NCI-H1417 treated with DMSO at 0.1 percent for 48 hours (cell line): ENCODE results near the gene TRIM14.
A peak's percentile ranks its signal among the peaks of the same experiment; 100 is the strongest.
"Not testable (repeated sequence)": the region's sequence is repeated elsewhere in the genome, so short reads cannot be mapped to it uniquely, and the experiment has no call there.

Experiments used
- DNase-seq: peaks from one replicate; lab custom pipeline; 2025; lab: John Stamatoyannopoulos, UW

The TRIM14 gene

GRCh38 chr9:98140503-98140902, 21.5 kb upstream of the TRIM14 start:
- no peak for DNase-seq

- DNase-seq: no peak
Observed at GRCh38 chr9:98136489-98136888, 17.5 kb upstream of the TRIM14 start.

- DNase-seq: no peak
Observed at GRCh38 chr9:98135938-98136337, 16.9 kb upstream of the TRIM14 start.

GRCh38 chr9:98135558-98135934, 16.5 kb upstream of the TRIM14 start:
- DNase-seq: no peak

GRCh38 chr9:98134702-98135557, 15.9 kb upstream of the TRIM14 start:
- no peak for DNase-seq

GRCh38 chr9:98132806-98133631, 14.0 kb upstream of the TRIM14 start:
- peak; percentile 94 for DNase-seq

- DNase-seq: no peak
Observed at GRCh38 chr9:98132158-98132557, 13.1 kb upstream of the TRIM14 start.

- DNase-seq: no peak
Observed at GRCh38 chr9:98130576-98131228, 11.7 kb upstream of the TRIM14 start.

- DNase-seq: not testable (repeated sequence)
Observed at GRCh38 chr9:98130060-98130459, 11.0 kb upstream of the TRIM14 start.

GRCh38 chr9:98129451-98129881, 10.4 kb upstream of the TRIM14 start:
- DNase-seq: no peak

GRCh38 chr9:98128316-98128715, 9.3 kb upstream of the TRIM14 start:
- no peak for DNase-seq

GRCh38 chr9:98127226-98127625, 8.2 kb upstream of the TRIM14 start:
- no peak for DNase-seq

- no peak for DNase-seq
Observed at GRCh38 chr9:98124637-98125426, 5.8 kb upstream of the TRIM14 start.

- not testable (repeated sequence) for DNase-seq
Observed at GRCh38 chr9:98124091-98124490, 5.1 kb upstream of the TRIM14 start.

- no peak for DNase-seq
Observed at GRCh38 chr9:98121058-98121457, 2.0 kb upstream of the TRIM14 start.

- no peak for DNase-seq
Observed at GRCh38 chr9:98120476-98120875, 1.5 kb upstream of the TRIM14 start.

- no peak for DNase-seq
Observed at GRCh38 chr9:98117984-98118639, 910 bp downstream of the TRIM14 start.

- DNase-seq: not testable (repeated sequence)
Observed at GRCh38 chr9:98117097-98117496, 1.9 kb downstream of the TRIM14 start.

- no peak for DNase-seq
Observed at GRCh38 chr9:98109052-98109451, 10.0 kb downstream of the TRIM14 start.

- DNase-seq: no peak
Observed at GRCh38 chr9:98108531-98109031, 10.4 kb downstream of the TRIM14 start.

GRCh38 chr9:98107926-98108325, 11.1 kb downstream of the TRIM14 start:
- DNase-seq: no peak
